Neural cell (in vitro differentiated cells): ENCODE data around the gene IFT52. TPM values are rescaled to one million over a fixed set of nuclear protein-coding genes. Genes with fewer than 3 reads are reported as not detected.
"Not testable (repeated sequence)": the region's sequence is repeated elsewhere in the genome, so short reads cannot be mapped to it uniquely, and the experiment has no call there.

ENCODE experiments used
- H2AFZ ChIP-seq: fragments of 200-600, 300-800 bp; sonication (generic), shearing (Covaris generic); 2 replicates; pipeline ENCODE4 v1.6.0; 2014; ENCODE audit warnings: low read depth, mild to moderate bottlenecking, antibody characterized with exemption, low read length, moderate library complexity
- H3F3A ChIP-seq: fragments of 200-600 bp; shearing (Covaris generic); 2 replicates; pipeline ENCODE4 v1.6.1; 2016; ENCODE audit warnings: mild to moderate bottlenecking, moderate library complexity, mixed read lengths, antibody characterized with exemption, low read length; ENCODE audit not compliant: insufficient read depth, poor library complexity, severe bottlenecking
- H3K27ac ChIP-seq: fragments of 200-600, 300-800 bp; sonication (generic), shearing (Covaris generic); 2 replicates; pipeline ENCODE4 v1.5.1; 2014; ENCODE audit warnings: mild to moderate bottlenecking, low read length, moderate library complexity
- H3K27me3 ChIP-seq: fragments of 300-800, 200-600 bp; sonication (generic), shearing (Covaris generic); 2 replicates; pipeline ENCODE4 v1.6.0; 2014; ENCODE audit warnings: mild to moderate bottlenecking, low read depth, low read length, moderate library complexity; ENCODE audit not compliant: insufficient read depth
- H3K36me3 ChIP-seq: fragments of 300-800, 200-600 bp; sonication (generic), shearing (Covaris generic); 2 replicates; pipeline ENCODE4 v1.5.1; 2014; ENCODE audit warnings: mild to moderate bottlenecking, antibody characterized with exemption, low read length, moderate library complexity; ENCODE audit not compliant: insufficient read depth
- H3K4me2 ChIP-seq: fragments of 300-800, 200-600 bp; sonication (generic), shearing (Covaris generic); 2 replicates; pipeline ENCODE4 v1.6.0; 2014; ENCODE audit warnings: mild to moderate bottlenecking, low read length
- H3K4me3 ChIP-seq: fragments of 300-800, 200-600 bp; sonication (generic), shearing (Covaris generic); 2 replicates; pipeline ENCODE4 v1.5.1; 2014; ENCODE audit warnings: mild to moderate bottlenecking, low read length, moderate library complexity
- H3K79me2 ChIP-seq: fragments of 200-600 bp; shearing (Covaris generic); replicated peaks from 2 replicates; pipeline ENCODE4 v1.6.0; 2014; ENCODE audit warnings: mild to moderate bottlenecking, low read length, moderate library complexity; ENCODE audit not compliant: insufficient read depth
- H3K9ac ChIP-seq: fragments of 300-800, 200-600 bp; sonication (generic), shearing (Covaris generic); 2 replicates; pipeline ENCODE4 v1.6.1; 2016; ENCODE audit warnings: mild to moderate bottlenecking, low read length, mixed read lengths
- H3K9me2 ChIP-seq: fragments of 200-600 bp; shearing (Covaris generic); 2 replicates; pipeline ENCODE4 v1.6.1; 2016; ENCODE audit warnings: mild to moderate bottlenecking, low read length, mixed read lengths; ENCODE audit not compliant: insufficient read depth
- H3K9me3 ChIP-seq: fragments of 200-600, 300-800 bp; sonication (generic), shearing (Covaris generic); 2 replicates; pipeline ENCODE4 v1.6.1; 2016; ENCODE audit warnings: mild to moderate bottlenecking, mixed run types, low read length, moderate library complexity, mixed read lengths
- H4K20me1 ChIP-seq: fragments of 200-600 bp; shearing (Covaris generic); 2 replicates; pipeline ENCODE4 v1.6.1; 2016; ENCODE audit warnings: mild to moderate bottlenecking, mixed run types; ENCODE audit not compliant: insufficient read depth
- EP300 ChIP-seq: fragments of 450-650 bp; conservative IDR thresholded peaks from 2 replicates; pipeline ENCODE4 v1.6.1; 2014; ENCODE audit warnings: antibody characterized with exemption, mild to moderate bottlenecking, moderate library complexity; ENCODE audit not compliant: poor library complexity, severe bottlenecking
- EZH2 ChIP-seq: fragments of 200-600, 300-800 bp; shearing (Covaris generic), sonication (generic); IDR thresholded peaks from 2 replicates; pipeline ENCODE4 v1.6.1; 2014; ENCODE audit warnings: antibody characterized with exemption, low read length, borderline replicate concordance, mild to moderate bottlenecking; ENCODE audit not compliant: insufficient read depth, poor library complexity, severe bottlenecking
- MXI1 ChIP-seq: fragments of 450-650 bp; conservative IDR thresholded peaks from 2 replicates; pipeline ENCODE4 v1.6.1; 2014; ENCODE audit warnings: antibody characterized with exemption, mild to moderate bottlenecking; ENCODE audit not compliant: poor library complexity, severe bottlenecking
- POLR2AphosphoS5 ChIP-seq: IDR thresholded peaks from 2 replicates; pipeline ENCODE4 v1.6.1; 2012
- RAD21 ChIP-seq: fragments of 450-650 bp; conservative IDR thresholded peaks from 2 replicates; pipeline ENCODE4 v1.6.1; 2014; ENCODE audit warnings: antibody characterized with exemption, mild to moderate bottlenecking, moderate library complexity
- SMC3 ChIP-seq: fragments of 450-650 bp; conservative IDR thresholded peaks from 2 replicates; pipeline ENCODE4 v1.6.1; 2014; ENCODE audit warnings: antibody characterized with exemption, mild to moderate bottlenecking, moderate library complexity; ENCODE audit not compliant: poor library complexity
- TAF1 ChIP-seq: IDR thresholded peaks from 2 replicates; pipeline ENCODE4 v1.6.1; 2012; ENCODE audit warnings: low read depth
- polyA plus RNA-seq: library from polyadenylated mRNA; depleted of rRNA; stranded (reverse); fragments of >200 nt; gene quantifications from 2 replicates; pipeline ENCODE4 v1.2.3, GENCODE V29; 2014
- TF ChIP-seq, protein P1 (sequence below): fragments of 450-650 bp; IDR thresholded peaks from 2 replicates; pipeline ENCODE4 v1.5.1; 2014; ENCODE audit warnings: antibody characterized with exemption, mild to moderate bottlenecking, moderate library complexity; ENCODE audit not compliant: poor library complexity, severe bottlenecking
- TF ChIP-seq, protein P2 (sequence below): IDR thresholded peaks from 2 replicates; pipeline ENCODE4 v1.6.1; 2012; ENCODE audit warnings: borderline replicate concordance

Gene IFT52
- polyA plus RNA-seq, 1 donor from 2014 or later: 144 TPM

DNA sequence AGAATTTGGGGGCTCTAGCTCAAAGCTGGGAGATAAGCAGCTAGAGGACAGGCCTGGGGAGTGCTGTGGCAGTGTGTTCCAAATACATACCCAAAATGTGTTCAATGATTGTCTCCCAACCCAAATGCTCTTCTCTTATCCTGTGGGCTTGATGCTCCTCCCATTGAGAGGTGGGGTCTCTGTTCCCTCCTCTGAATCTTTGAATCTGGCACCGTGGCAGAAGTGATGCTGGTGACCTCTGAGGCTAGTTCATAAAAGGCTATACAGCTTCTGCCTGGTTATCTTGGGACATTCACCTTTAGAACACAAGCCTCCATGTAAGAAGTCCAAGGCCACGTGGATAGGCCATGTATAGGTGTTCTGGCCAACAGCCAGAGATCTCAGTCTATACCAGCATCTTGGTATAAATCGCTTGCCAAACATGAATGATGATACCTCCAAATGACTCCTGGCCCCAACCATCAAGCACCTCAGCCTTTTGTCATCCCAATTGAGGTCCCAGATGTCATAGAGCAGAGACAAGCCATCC is 60.3 kb downstream of the IFT52 start:
- Histone ChIP-seq H3K36me3 (no peaks in the 10 kb centered on the region), H3K79me2 (no peaks in the 10 kb centered on the region), H3F3A (no peaks in the 10 kb centered on the region), H4K20me1 (no peaks in the 10 kb centered on the region), H2AFZ (no peak overlapping the region), H3K27ac (no peak overlapping the region), H3K4me3 (no peak overlapping the region), H3K9me2 (no peaks in the 10 kb centered on the region), H3K9ac (no peak overlapping the region), H3K4me2 (no peak overlapping the region), H3K27me3 (no peaks in the 10 kb centered on the region), H3K9me3 (no peaks in the 10 kb centered on the region)
- TF ChIP-seq TAF1 (no peak), POLR2AphosphoS5 (no peak), SMC3 (no peak), EP300 (no peak), EZH2 (no peak), MXI1 (no peak), RAD21 (no peak)
- TF ChIP-seq, protein P1, sequence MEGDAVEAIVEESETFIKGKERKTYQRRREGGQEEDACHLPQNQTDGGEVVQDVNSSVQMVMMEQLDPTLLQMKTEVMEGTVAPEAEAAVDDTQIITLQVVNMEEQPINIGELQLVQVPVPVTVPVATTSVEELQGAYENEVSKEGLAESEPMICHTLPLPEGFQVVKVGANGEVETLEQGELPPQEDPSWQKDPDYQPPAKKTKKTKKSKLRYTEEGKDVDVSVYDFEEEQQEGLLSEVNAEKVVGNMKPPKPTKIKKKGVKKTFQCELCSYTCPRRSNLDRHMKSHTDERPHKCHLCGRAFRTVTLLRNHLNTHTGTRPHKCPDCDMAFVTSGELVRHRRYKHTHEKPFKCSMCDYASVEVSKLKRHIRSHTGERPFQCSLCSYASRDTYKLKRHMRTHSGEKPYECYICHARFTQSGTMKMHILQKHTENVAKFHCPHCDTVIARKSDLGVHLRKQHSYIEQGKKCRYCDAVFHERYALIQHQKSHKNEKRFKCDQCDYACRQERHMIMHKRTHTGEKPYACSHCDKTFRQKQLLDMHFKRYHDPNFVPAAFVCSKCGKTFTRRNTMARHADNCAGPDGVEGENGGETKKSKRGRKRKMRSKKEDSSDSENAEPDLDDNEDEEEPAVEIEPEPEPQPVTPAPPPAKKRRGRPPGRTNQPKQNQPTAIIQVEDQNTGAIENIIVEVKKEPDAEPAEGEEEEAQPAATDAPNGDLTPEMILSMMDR: no peak
- TF ChIP-seq, protein P2, sequence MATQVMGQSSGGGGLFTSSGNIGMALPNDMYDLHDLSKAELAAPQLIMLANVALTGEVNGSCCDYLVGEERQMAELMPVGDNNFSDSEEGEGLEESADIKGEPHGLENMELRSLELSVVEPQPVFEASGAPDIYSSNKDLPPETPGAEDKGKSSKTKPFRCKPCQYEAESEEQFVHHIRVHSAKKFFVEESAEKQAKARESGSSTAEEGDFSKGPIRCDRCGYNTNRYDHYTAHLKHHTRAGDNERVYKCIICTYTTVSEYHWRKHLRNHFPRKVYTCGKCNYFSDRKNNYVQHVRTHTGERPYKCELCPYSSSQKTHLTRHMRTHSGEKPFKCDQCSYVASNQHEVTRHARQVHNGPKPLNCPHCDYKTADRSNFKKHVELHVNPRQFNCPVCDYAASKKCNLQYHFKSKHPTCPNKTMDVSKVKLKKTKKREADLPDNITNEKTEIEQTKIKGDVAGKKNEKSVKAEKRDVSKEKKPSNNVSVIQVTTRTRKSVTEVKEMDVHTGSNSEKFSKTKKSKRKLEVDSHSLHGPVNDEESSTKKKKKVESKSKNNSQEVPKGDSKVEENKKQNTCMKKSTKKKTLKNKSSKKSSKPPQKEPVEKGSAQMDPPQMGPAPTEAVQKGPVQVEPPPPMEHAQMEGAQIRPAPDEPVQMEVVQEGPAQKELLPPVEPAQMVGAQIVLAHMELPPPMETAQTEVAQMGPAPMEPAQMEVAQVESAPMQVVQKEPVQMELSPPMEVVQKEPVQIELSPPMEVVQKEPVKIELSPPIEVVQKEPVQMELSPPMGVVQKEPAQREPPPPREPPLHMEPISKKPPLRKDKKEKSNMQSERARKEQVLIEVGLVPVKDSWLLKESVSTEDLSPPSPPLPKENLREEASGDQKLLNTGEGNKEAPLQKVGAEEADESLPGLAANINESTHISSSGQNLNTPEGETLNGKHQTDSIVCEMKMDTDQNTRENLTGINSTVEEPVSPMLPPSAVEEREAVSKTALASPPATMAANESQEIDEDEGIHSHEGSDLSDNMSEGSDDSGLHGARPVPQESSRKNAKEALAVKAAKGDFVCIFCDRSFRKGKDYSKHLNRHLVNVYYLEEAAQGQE: no peak

DNA sequence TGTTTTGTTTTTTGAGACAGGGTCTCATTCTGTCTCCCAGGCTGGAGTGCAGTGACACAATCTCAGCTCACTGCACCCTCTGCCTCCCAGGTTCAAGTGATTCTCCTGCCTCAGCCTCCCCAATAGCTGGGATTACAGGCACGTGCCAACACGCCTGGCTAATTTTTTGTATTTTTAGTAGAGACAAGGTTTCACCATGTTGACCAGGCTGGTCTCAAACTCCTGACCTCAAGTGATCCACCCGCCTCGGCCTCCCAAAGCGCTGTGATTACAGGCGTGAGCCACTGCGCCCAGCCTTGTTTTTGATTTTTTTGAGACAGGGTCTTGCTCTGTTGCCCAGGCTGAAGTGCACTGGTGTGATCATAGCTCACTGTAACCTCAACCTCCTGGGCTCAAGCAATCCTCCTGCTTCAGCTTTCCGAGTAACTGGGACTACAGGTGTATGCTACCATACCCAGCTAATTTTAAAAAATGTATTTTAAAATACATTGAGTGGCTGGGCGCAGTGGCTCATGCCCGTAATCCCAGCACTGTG is 61.0 kb downstream of the IFT52 start:
- not testable (repeated sequence) for H3K9ac ChIP-seq, H4K20me1 ChIP-seq

DNA sequence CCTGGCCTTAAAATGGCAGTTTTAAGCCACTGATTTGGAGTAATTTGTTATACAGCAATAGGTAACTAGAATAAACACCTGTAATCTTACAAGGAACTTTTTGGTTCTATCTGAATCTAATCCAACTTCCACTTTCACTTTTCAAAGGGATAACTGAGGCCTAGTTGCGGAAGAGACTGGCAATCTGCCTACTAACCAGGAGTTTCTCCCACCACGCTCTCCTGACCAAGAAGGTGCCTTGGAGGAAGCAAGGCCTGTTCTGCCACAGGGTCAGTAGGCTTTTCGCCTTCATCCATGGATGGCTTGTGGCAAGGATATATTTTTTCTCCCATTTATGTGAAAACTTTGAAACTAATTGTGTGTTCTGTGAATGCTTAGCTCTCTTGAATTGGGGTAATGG is 63.2 kb downstream of the IFT52 start:
- Histone ChIP-seq H3K4me2 (no peak overlapping the region), H2AFZ (no peak overlapping the region), H3K9me3 (no peaks in the 10 kb centered on the region), H3K36me3 (no peaks in the 10 kb centered on the region), H3K79me2 (no peaks in the 10 kb centered on the region), H4K20me1 (no peaks in the 10 kb centered on the region), H3K9ac (no peak overlapping the region), H3K9me2 (no peaks in the 10 kb centered on the region), H3K27me3 (no peaks in the 10 kb centered on the region), H3F3A (no peaks in the 10 kb centered on the region), H3K4me3 (no peak overlapping the region), H3K27ac (no peak overlapping the region)
- TF ChIP-seq EP300: no peak
- TF ChIP-seq, protein P2: no peak

More for the DNA sequence above, 61.0 kb downstream of the IFT52 start:
- not testable (repeated sequence) for H3K4me3 ChIP-seq, H3K79me2 ChIP-seq, H3K36me3 ChIP-seq, H3K9me2 ChIP-seq, H2AFZ ChIP-seq, H3K27me3 ChIP-seq, H3K4me2 ChIP-seq, H3K9me3 ChIP-seq, H3K27ac ChIP-seq, H3F3A ChIP-seq

DNA sequence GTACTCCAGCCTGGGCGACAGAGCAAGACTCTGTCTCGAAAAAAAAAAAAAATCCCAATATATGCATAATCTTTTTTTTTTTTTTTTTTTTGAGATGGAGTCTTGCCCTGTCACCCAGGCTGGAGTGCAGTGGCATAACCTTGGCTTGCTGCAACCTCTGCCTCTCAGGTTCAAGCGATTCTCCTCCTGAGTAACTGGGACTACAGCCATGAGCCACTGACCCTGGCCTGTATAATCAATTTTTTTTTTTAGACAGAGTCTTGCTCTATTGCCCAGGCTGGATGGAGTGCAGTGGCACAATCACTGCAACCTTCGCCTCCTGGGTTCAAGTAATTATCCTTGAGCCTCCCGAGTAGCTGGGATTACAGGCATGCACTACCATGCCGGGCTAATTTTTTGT is 64.4 kb downstream of the IFT52 start:
- not testable (repeated sequence) for H3K36me3 ChIP-seq, H3K9me3 ChIP-seq, H3K79me2 ChIP-seq, H3K4me2 ChIP-seq, H3F3A ChIP-seq, H3K27ac ChIP-seq, H4K20me1 ChIP-seq, H3K9me2 ChIP-seq, H2AFZ ChIP-seq, H3K27me3 ChIP-seq, H3K4me3 ChIP-seq, H3K9ac ChIP-seq
